ACHN (cell line): Measurements from ENCODE around the gene ARHGAP10.

Source experiments
- DNase-seq: peaks from one replicate; pipeline ENCODE4 v3.0.0-alpha.2; 2015
- in situ Hi-C: cut with HindIII; loops from 2 replicates; pipeline ENCODE4 v1.10.0; 2017; ENCODE audit warnings: low sequenced_read_pairs, low pct_ligation_motif_present, low pct_unique_long_range_greater_than_20kb

The ARHGAP10 gene

GRCh38 chr4:147813109-147813773 lies 81.4 kb downstream of the ARHGAP10 start:
- no peak for DNase-seq

DNA sequence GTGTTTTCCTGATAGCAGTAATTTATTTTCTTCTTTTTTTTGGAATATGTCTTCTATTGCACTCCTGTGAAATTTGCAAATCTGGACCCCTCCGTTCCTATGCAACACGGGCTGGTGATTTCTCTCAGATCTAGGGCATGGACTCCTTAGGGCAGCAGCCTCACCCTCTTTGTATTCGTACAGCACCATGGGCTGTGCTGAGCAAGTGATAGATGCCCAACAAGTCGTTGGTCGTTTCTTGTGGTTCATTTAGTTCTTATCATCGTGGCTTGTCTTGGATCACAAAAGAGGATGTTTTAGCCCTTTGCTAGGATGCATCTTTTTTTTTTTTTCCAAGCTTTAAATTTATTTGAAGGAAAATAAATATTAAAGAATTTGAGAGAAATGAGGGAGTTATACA lies 82.1 kb downstream of the ARHGAP10 start:
- no peak for DNase-seq
- in situ Hi-C loops = no loop called here

More at GRCh38 chr4:147813109-147813773, 81.4 kb downstream of the ARHGAP10 start:
- in situ Hi-C loops = no loop called here

DNA sequence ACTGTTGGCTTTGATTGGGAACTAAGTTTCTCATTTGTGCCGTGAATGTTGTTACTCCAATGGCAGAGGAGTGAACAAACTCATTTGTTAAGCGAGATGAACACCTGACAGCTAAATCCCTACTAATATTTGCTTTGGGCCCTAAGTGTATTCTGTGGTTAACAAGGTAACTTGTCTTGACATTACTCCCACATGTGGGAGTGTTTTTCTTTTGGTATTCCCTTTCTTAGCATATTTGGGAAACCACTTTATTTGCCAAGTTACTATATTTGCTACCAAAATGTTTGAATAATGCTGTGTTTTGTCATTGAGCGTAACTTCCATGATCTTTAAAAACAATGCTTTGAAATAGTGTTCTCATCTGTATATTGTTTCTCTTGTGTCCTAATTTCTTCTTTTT lies 82.5 kb downstream of the ARHGAP10 start:
- no peak for DNase-seq
- in situ Hi-C loops = no loop called here

DNA sequence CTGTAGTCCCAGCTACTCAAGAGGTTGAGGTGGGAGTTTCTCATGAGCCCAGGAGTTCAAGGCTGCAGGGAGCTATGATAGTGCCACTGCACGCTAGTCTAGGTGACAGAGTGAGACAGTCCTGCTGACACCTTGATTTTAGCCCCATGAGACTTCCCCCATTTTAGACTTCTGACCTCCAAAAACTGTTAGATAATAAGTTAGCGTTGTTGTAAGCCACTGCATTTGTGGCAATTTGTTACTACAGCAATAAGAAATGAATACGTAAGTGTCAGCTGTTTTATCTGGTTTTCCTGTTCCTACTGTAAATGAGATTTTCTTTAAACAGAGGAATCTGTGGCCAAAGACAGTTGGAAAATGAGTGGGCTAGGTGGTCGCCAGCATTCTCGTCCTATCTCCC lies 83.9 kb downstream of the ARHGAP10 start:
- DNase-seq = no peak
- in situ Hi-C loops = no loop called here

GRCh38 chr4:147816382-147817254 lies 84.7 kb downstream of the ARHGAP10 start:
- in situ Hi-C loops = no loop called here
- DNase-seq = no peak

DNA sequence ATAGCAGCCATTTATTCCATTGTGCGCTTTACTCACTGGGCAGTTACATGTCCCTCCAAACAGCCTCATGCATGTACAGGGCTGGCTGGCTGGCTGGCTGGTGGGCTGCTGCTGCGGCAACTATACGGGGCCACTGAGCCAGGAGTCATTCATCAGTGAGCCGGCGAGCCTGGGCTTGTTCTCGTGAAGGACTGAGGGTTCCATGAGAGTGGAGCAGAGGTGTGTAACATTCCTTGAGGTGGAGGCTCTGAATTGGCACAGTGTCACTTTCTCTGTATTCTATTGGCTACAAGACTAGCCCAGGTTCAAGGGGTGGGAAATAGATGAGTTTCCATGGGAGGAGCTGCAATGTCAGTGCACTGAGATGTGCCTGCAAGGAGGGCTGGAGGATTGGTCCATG lies 89.1 kb downstream of the ARHGAP10 start:
- in situ Hi-C loops = no loop called here
- DNase-seq = no peak

GRCh38 chr4:147821555-147821954 lies 89.7 kb downstream of the ARHGAP10 start:
- no peak for DNase-seq
- in situ Hi-C loops = no loop called here

DNA sequence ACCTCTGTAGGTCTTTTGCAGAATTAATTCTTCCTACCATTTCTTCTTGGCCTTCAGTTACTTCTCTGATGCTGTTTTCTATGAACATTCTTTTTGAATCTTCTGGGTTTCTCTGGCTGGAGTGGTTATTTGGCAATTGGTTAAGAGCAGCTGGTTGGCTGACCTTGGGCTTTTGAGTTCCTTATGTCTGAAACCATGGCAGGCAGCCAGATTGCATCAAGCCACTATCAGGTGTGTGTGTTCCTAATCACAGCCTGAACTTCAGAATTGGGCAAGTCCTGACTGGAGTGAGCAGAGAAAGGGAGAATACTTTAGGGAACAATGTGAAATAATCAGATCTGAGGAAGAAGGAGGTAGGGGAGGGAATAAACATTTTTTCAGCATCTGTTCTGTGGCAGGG lies 90.2 kb downstream of the ARHGAP10 start:
- no peak for DNase-seq
- in situ Hi-C loops = no loop called here

GRCh38 chr4:147823130-147823529 lies 91.2 kb downstream of the ARHGAP10 start:
- in situ Hi-C loops = no loop called here
- DNase-seq = no peak

- in situ Hi-C loops = no loop called here
- DNase-seq = no peak
Measured at GRCh38 chr4:147824316-147824715, 92.4 kb downstream of the ARHGAP10 start.

GRCh38 chr4:147824884-147825283 lies 93.0 kb downstream of the ARHGAP10 start:
- in situ Hi-C loops = no loop called here
- no peak for DNase-seq

- DNase-seq = no peak
- in situ Hi-C loops = no loop called here
Measured at GRCh38 chr4:147825451-147826287, 93.8 kb downstream of the ARHGAP10 start.

GRCh38 chr4:147826288-147826646 lies 94.4 kb downstream of the ARHGAP10 start:
- in situ Hi-C loops = no loop called here
- no peak for DNase-seq

- in situ Hi-C loops = no loop called here
- no peak for DNase-seq
Measured at GRCh38 chr4:147828331-147828905, 96.5 kb downstream of the ARHGAP10 start.

- in situ Hi-C loops = no loop called here
- no peak for DNase-seq
Measured at GRCh38 chr4:147829401-147830101, 97.7 kb downstream of the ARHGAP10 start.

- DNase-seq = no peak
- in situ Hi-C loops = no loop called here
Measured at GRCh38 chr4:147830102-147830463, 98.2 kb downstream of the ARHGAP10 start.

- peak; percentile 55 for DNase-seq
Measured at GRCh38 chr4:147830987-147831386, 99.1 kb downstream of the ARHGAP10 start.

DNA sequence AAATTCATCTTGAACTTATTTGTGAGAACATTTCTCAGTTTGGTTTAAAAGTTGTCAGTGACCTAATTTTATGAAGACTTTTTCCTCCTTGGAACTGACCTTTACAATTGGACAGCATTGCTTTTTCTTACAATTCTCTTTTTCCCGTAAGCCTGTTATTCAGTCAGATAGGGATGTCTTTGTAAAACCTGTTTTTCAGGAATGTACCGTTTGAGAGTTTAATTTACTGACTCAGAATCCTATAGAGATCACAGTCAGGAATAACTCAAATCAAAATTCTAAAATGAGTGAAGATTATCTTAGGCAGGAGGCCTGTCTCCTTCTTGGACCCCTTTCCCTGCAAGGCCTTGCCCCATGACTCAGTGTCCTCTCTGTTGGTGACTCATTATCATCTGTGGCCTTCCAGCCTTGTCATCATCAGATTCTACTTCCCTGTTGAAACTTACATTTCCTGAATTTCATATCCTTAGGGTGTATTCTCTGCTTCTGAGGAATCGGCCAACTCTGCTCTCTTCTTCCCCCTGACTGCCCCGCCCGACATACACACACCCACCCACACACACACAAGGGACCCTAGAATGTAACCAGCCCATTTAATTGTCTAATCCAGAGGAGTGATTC lies 99.8 kb downstream of the ARHGAP10 start:
- in situ Hi-C loops = no loop called here
- peak; percentile 84 for DNase-seq

More at GRCh38 chr4:147830987-147831386, 99.1 kb downstream of the ARHGAP10 start:
- in situ Hi-C loops = no loop called here
